ENCODE measurements around the gene MEGF11. TPM values are rescaled to one million over a fixed set of nuclear protein-coding genes. Genes with fewer than 3 reads are reported as not detected.

Gene MEGF11
- total RNA-seq, 6 experiments from 2014 or later = not detected

- Histone ChIP-seq H3K36me3 (no peaks in the 10 kb centered on the region), H3K9me3 (no peaks in the 10 kb centered on the region), H3K27me3 (no peaks in the 10 kb centered on the region), H3K4me3 (no peak overlapping the region), H3K4me1 (no peaks in the 10 kb centered on the region), H3K27ac (no peak overlapping the region)
- intact Hi-C loops (cut with DNase I) = loop anchor here in 1 of 2 donors (10.0 kb wide), 1 partner anchor 59 kb away; no protein-coding TSS in a partner anchor
- DNase-seq (no peak), ATAC-seq (no peak)
- TF ChIP-seq POLR2A (IDR thresholded peaks at IDR 0.05) = no peak
- TF ChIP-seq CTCF (IDR thresholded peaks at IDR 0.05) = no peak
- 58% methylated on average over 5 of the region's 5 CpGs for WGBS (ENCODE audit: insufficient coverage, low coverage, low lambda C conversion rate, missing lambda C conversion rate)
These were observed 237.4 kb downstream of the MEGF11 start for GRCh38 chr15:66016199-66016598.

- ATAC-seq (no peak), DNase-seq (no peak)
- H3K4me1 ChIP-seq = no peaks in the 10 kb centered on the region
- no peak overlapping the region for H3K27ac ChIP-seq
- intact Hi-C loops (cut with DNase I) = loop anchor here in 1 of 2 donors (10.0 kb wide), 1 partner anchor 60 kb away; no protein-coding TSS in a partner anchor
- H3K27me3 ChIP-seq = no peaks in the 10 kb centered on the region
- 58% methylated on average over 6 of the region's 8 CpGs for WGBS (ENCODE audit: insufficient coverage, low coverage, low lambda C conversion rate, missing lambda C conversion rate)
- no peaks in the 10 kb centered on the region for H3K36me3 ChIP-seq
- H3K9me3 ChIP-seq = no peaks in the 10 kb centered on the region
- no peak for TF ChIP-seq POLR2A (IDR thresholded peaks at IDR 0.05)
- TF ChIP-seq CTCF (IDR thresholded peaks at IDR 0.05) = no peak
- H3K4me3 ChIP-seq = no peak overlapping the region
These were observed 238.8 kb downstream of the MEGF11 start for GRCh38 chr15:66014635-66015182.

- ATAC-seq = no peak
- 48% methylated on average over 5 of the region's 5 CpGs for WGBS (ENCODE audit: insufficient coverage, low coverage, low lambda C conversion rate, missing lambda C conversion rate)
- intact Hi-C loops (cut with DNase I) = loop anchor here in 1 of 2 donors (10.0 kb wide), 1 partner anchor 61 kb away; no protein-coding TSS in a partner anchor
These were observed 239.5 kb downstream of the MEGF11 start for GRCh38 chr15:66014022-66014421.

GRCh38 chr15:66008940-66009562 is 244.5 kb downstream of the MEGF11 start:
- no peak for ATAC-seq

More at GRCh38 chr15:66014022-66014421, 239.5 kb downstream of the MEGF11 start:
- Histone ChIP-seq H3K4me1 (no peaks in the 10 kb centered on the region), H3K27ac (no peak overlapping the region), H3K9me3 (no peaks in the 10 kb centered on the region), H3K36me3 (no peaks in the 10 kb centered on the region), H3K4me3 (no peak overlapping the region), H3K27me3 (no peaks in the 10 kb centered on the region)
- TF ChIP-seq CTCF (IDR thresholded peaks at IDR 0.05) (no peak), POLR2A (IDR thresholded peaks at IDR 0.05) (no peak)
- no peak for DNase-seq

More at GRCh38 chr15:66008940-66009562, 244.5 kb downstream of the MEGF11 start:
- no peaks in the 10 kb centered on the region for H3K4me1 ChIP-seq
- intact Hi-C loops (cut with DNase I) = no loop called here
- 28% methylated on average over 3 of the region's 3 CpGs for WGBS (ENCODE audit: insufficient coverage, low coverage, low lambda C conversion rate, missing lambda C conversion rate)
- no peak for TF ChIP-seq POLR2A (IDR thresholded peaks at IDR 0.05)
- no peak for TF ChIP-seq CTCF (IDR thresholded peaks at IDR 0.05)
- no peaks in the 10 kb centered on the region for H3K27me3 ChIP-seq
- no peak overlapping the region for H3K27ac ChIP-seq
- no peak overlapping the region for H3K4me3 ChIP-seq
- DNase-seq = no peak
- no peaks in the 10 kb centered on the region for H3K9me3 ChIP-seq
- H3K36me3 ChIP-seq = no peaks in the 10 kb centered on the region

All from right lobe of liver (tissue), 6 donors.